B cell (primary cell): ENCODE data around the gene BCDIN3D. TPM values are rescaled to one million over a fixed set of nuclear protein-coding genes. Genes with fewer than 3 reads are reported as not detected.

ENCODE experiments used
- ATAC-seq: fragments of 200-7000 bp; cut with Tn5 transposase; one replicate; pipeline ENCODE4 v1.10.0; 2021; ENCODE audit warnings: low read depth, mild to moderate bottlenecking, moderate number of reproducible peaks, moderate library complexity
- CTCF ChIA-PET: fragments of 350-600 bp; sonication (Branson Sonifier 250); formaldehyde crosslinking; loops from one replicate; lab custom pipeline; 2021; ENCODE audit warnings: antibody characterized with exemption, inconsistent platforms; lab: Charles Lee
- POLR2A ChIA-PET: fragments of 350-600 bp; sonication (Branson Sonifier 250); formaldehyde crosslinking; loops from one replicate; lab custom pipeline; 2021; ENCODE audit warnings: antibody characterized with exemption; lab: Charles Lee
- DNase-seq: peaks from one replicate; pipeline ENCODE4 v3.0.0; 2013
- H2AFZ ChIP-seq: 2 replicates; pipeline ENCODE4 v1.6.1; 2012; ENCODE audit warnings: mild to moderate bottlenecking, low read depth, low read length; ENCODE audit not compliant: insufficient read depth, poor library complexity, severe bottlenecking
- H3K27ac ChIP-seq, 2 donors: 1 replicate in 1 of 2; 2 replicates in 1 of 2; pipeline ENCODE4 v1.5.1; 2012 to 2013; ENCODE audit warnings: low read length in 2 of 2, mild to moderate bottlenecking in 2 of 2, moderate library complexity in 1 of 2
- H3K27me3 ChIP-seq, 4 experiments: fragments of 200-600 bp in 1 of 4; sonication (generic) in 1 of 4; replicated peaks in 1 of 4; 1 replicate in 2 of 4; 2 replicates in 2 of 4; pipeline versions ENCODE4 v1.6.1 to v1.7.0; 2013 to 2016; ENCODE audit warnings: low read length in 3 of 4, mild to moderate bottlenecking in 2 of 4, mixed read lengths in 1 of 4, moderate library complexity in 1 of 4; ENCODE audit not compliant: insufficient read depth in 4 of 4, control insufficient read depth in 3 of 4; ENCODE audit errors: control extremely low read depth in 1 of 4
- H3K36me3 ChIP-seq, 2 experiments: replicated peaks in 1 of 2; 1 replicate in 1 of 2; 2 replicates in 1 of 2; pipeline versions ENCODE4 v1.6.1 to v1.7.1; 2013; ENCODE audit warnings: low read length in 1 of 2; ENCODE audit not compliant: insufficient read depth in 2 of 2, control insufficient read depth in 1 of 2; ENCODE audit errors: control extremely low read depth in 1 of 2, extremely low read depth in 1 of 2
- H3K4me1 ChIP-seq, 2 donors: fragments of 200-600 bp in 1 of 2; sonication (generic) in 1 of 2; 1 replicate in 1 of 2; 2 replicates in 1 of 2; pipeline versions ENCODE4 v1.5.1 to v1.6.1; 2013 to 2017; ENCODE audit warnings: low read length in 2 of 2; ENCODE audit not compliant: control insufficient read depth in 2 of 2, insufficient read depth in 2 of 2
- H3K4me2 ChIP-seq: replicated peaks from 2 replicates; pipeline ENCODE3; 2012; ENCODE audit warnings: mild to moderate bottlenecking, low read depth, low read length; ENCODE audit not compliant: poor library complexity, severe bottlenecking
- H3K4me3 ChIP-seq, 5 experiments: fragments of 200-600 bp in 1 of 5; sonication (generic) in 1 of 5; 1 replicate in 3 of 5; 2 replicates in 2 of 5; pipeline versions ENCODE4 v1.5.1 to v1.7.0; 2011 to 2016; ENCODE audit warnings: low read length in 4 of 5, mild to moderate bottlenecking in 4 of 5, low read depth in 2 of 5, control low read depth in 1 of 5, moderate library complexity in 1 of 5; ENCODE audit not compliant: insufficient read depth in 1 of 5; ENCODE audit errors: control extremely low read depth in 1 of 5, extremely low read depth in 1 of 5
- H3K79me2 ChIP-seq: fragments of 200-600 bp; sonication (generic); one replicate; pipeline ENCODE4 v1.6.0; 2016; ENCODE audit warnings: low read length; ENCODE audit not compliant: control insufficient read depth, insufficient read depth
- H3K9ac ChIP-seq: fragments of 200-600 bp; sonication (generic); 2 replicates; pipeline ENCODE4 v1.6.1; 2017; ENCODE audit warnings: mild to moderate bottlenecking, low read length, moderate library complexity
- H3K9me3 ChIP-seq, 3 donors: one replicate each; pipeline versions ENCODE4 v1.6.1 to v1.7.1; 2013; ENCODE audit warnings: low read length in 2 of 3; ENCODE audit not compliant: control insufficient read depth in 2 of 3, insufficient read depth in 1 of 3; ENCODE audit errors: control extremely low read depth in 1 of 3
- H4K20me1 ChIP-seq: 2 replicates; pipeline ENCODE4 v1.6.0; 2012; ENCODE audit warnings: mild to moderate bottlenecking, low read length; ENCODE audit not compliant: insufficient read depth, control insufficient read depth, poor library complexity, severe bottlenecking
- H3K27ac Mint-ChIP-seq: one replicate; pipeline ENCODE4 v1.8.0; 2021; ENCODE audit warnings: mixed read lengths
- H3K27me3 Mint-ChIP-seq: one replicate; pipeline ENCODE4 v1.8.0; 2021; ENCODE audit warnings: mixed read lengths
- H3K4me1 Mint-ChIP-seq: one replicate; pipeline ENCODE4 v1.8.0; 2021; ENCODE audit warnings: mixed read lengths
- H3K4me3 Mint-ChIP-seq: one replicate; pipeline ENCODE4 v1.8.0; 2021; ENCODE audit warnings: mixed read lengths
- H3K9me3 Mint-ChIP-seq: one replicate; pipeline ENCODE4 v1.8.0; 2022; ENCODE audit warnings: mixed read lengths; ENCODE audit not compliant: insufficient read depth
- CTCF ChIP-seq: fragments of 200-600 bp; IDR thresholded peaks from one replicate; pipeline ENCODE4 v1.8.0; 2022; ENCODE audit warnings: antibody characterized with exemption, mild to moderate bottlenecking
- EZH2 ChIP-seq: IDR thresholded peaks from 2 replicates; pipeline ENCODE4 v1.6.1; 2012; ENCODE audit warnings: borderline replicate concordance, low read depth, mild to moderate bottlenecking, moderate library complexity, low read length; ENCODE audit not compliant: insufficient read depth, poor library complexity, severe bottlenecking
- WGBS: methylation state at CpG from one replicate; pipeline ENCODE4 v1.1.5; 2013; ENCODE audit warnings: missing lambda C conversion rate; ENCODE audit not compliant: insufficient coverage; 5-methylcytosine and 5-hydroxymethylcytosine counted together
- intact Hi-C: fragments of 100-400 bp; cut with micrococcal nuclease; formaldehyde crosslinking; loops from one replicate; pipeline ENCODE4 v1.10.0; 2022
- polyA plus RNA-seq: library from polyadenylated mRNA; depleted of rRNA; stranded (reverse); fragments of >200 nt; gene quantifications from 2 replicates; pipeline ENCODE4 v1.2.3, GENCODE V29; 2012
- total RNA-seq, 2 donors: library from RNA; stranded (reverse); fragments of 120-200 nt in 1 of 2; gene quantifications; 1 replicate in 1 of 2; 2 replicates in 1 of 2; pipeline versions ENCODE4 v1.2.3 to v1.2.4, GENCODE V29; 2013 to 2022

Gene BCDIN3D
- total and polyA plus RNA-seq, 2 donors (not counting 1 experiment from before 2014, with no cell fraction given): 2.0 to 17.4 TPM

GRCh38 chr12:49891012-49891411, 48.1 kb upstream of the BCDIN3D start:
- Mint-ChIP-seq H3K9me3 (no peaks in the 10 kb centered on the region), H3K4me1 (peaks cover 6% of the 10 kb centered on the region), H3K4me3 (no peak overlapping the region), H3K27ac (no peak overlapping the region), H3K27me3 (peaks cover 16% of the 10 kb centered on the region)
- H3K36me3 ChIP-seq: no peaks in the 10 kb centered on the region
- 88% methylated on average over 2 of the region's 2 CpGs for WGBS
- ChIA-PET POLR2A (no interaction called here), CTCF (no interaction called here)
- H3K79me2 ChIP-seq: no peaks in the 10 kb centered on the region
- H3K4me1 ChIP-seq: peaks cover 0 to 8% of the 10 kb centered on the region in 2 donors
- H4K20me1 ChIP-seq: no peaks in the 10 kb centered on the region
- peaks cover 0 to 3% (median 0%) of the 10 kb centered on the region in 4 experiments for H3K27me3 ChIP-seq
- DNase-seq (no peak), ATAC-seq (no peak)
- no peak overlapping the region for H3K9ac ChIP-seq
- H3K4me2 ChIP-seq: no peak overlapping the region
- H3K27ac ChIP-seq: no peak overlapping the region
- H3K4me3 ChIP-seq: no peak overlapping the region
- TF ChIP-seq EZH2: no peak
- TF ChIP-seq CTCF: no peak
- intact Hi-C loops: no loop called here
- no peak overlapping the region for H2AFZ ChIP-seq
- peaks cover 0 to 5% (median 0%) of the 10 kb centered on the region in 3 donors for H3K9me3 ChIP-seq

GRCh38 chr12:49890096-49890461, 47.2 kb upstream of the BCDIN3D start:
- H3K27ac Mint-ChIP-seq: no peak overlapping the region
- H3K4me3 Mint-ChIP-seq: no peak overlapping the region
- Histone ChIP-seq H3K79me2 (no peaks in the 10 kb centered on the region), H4K20me1 (no peaks in the 10 kb centered on the region), H3K4me2 (no peak overlapping the region), H2AFZ (no peak overlapping the region), H3K4me3 (no peak overlapping the region), H3K36me3 (no peaks in the 10 kb centered on the region), H3K27ac (no peak overlapping the region), H3K27me3 (peaks cover 0 to 9% (median 0%) of the 10 kb centered on the region in 4 experiments), H3K9ac (no peak overlapping the region), H3K4me1 (peaks cover 0 to 8% of the 10 kb centered on the region in 2 donors), H3K9me3 (peaks cover 0 to 5% (median 0%) of the 10 kb centered on the region in 3 donors)
- H3K4me1 Mint-ChIP-seq: peaks cover 6% of the 10 kb centered on the region
- no peak for ATAC-seq
- POLR2A ChIA-PET: no interaction called here
- H3K9me3 Mint-ChIP-seq: no peaks in the 10 kb centered on the region
- DNase-seq: no peak
- WGBS: 96% methylated on average over 3 of the region's 4 CpGs
- H3K27me3 Mint-ChIP-seq: peaks cover 22% of the 10 kb centered on the region
- intact Hi-C loops: no loop called here
- no peak for TF ChIP-seq EZH2
- no peak for TF ChIP-seq CTCF
- CTCF ChIA-PET: interaction anchor here (1.0 kb wide), 1 partner anchor 23 kb away, joined by 5 read pairs; no protein-coding TSS in a partner anchor
